Neural progenitor cell (in vitro differentiated cells): ENCODE data around the gene ARHGEF12. TPM values are rescaled to one million over a fixed set of nuclear protein-coding genes. Genes with fewer than 3 reads are reported as not detected.

Source experiments
- DNase-seq: peaks from one replicate; pipeline ENCODE4 v3.0.0-alpha.2; 2016; ENCODE audit warnings: low spot score
- H2AFZ ChIP-seq: fragments of 200-600 bp; sonication (generic); replicated peaks from 2 replicates; pipeline ENCODE4 v1.6.1; 2016; ENCODE audit warnings: antibody characterized with exemption
- H3F3A ChIP-seq: fragments of 200-600 bp; sonication (generic); 2 replicates; pipeline ENCODE4 v1.6.1; 2016; ENCODE audit warnings: antibody characterized with exemption, low read depth
- H3K27ac ChIP-seq: fragments of 200-600 bp; sonication (generic); 2 replicates; pipeline ENCODE4 v1.5.1; 2016; ENCODE audit warnings: mild to moderate bottlenecking
- H3K27me3 ChIP-seq: fragments of 200-600 bp; sonication (generic); 2 replicates; pipeline ENCODE4 v1.6.1; 2016; ENCODE audit warnings: mild to moderate bottlenecking, moderate library complexity
- H3K36me3 ChIP-seq: fragments of 200-600 bp; sonication (generic); 2 replicates; pipeline ENCODE4 v1.5.1; 2016
- H3K4me1 ChIP-seq: fragments of 200-600 bp; sonication (generic); 2 replicates; pipeline ENCODE4 v1.6.1; 2016; ENCODE audit warnings: mixed run types
- H3K4me2 ChIP-seq: fragments of 200-600 bp; sonication (generic); 2 replicates; pipeline ENCODE4 v1.6.1; 2016
- H3K4me3 ChIP-seq: fragments of 200-600 bp; sonication (generic); 2 replicates; pipeline ENCODE4 v1.5.1; 2016
- H3K79me2 ChIP-seq: fragments of 200-600 bp; sonication (generic); 2 replicates; pipeline ENCODE4 v1.6.1; 2016; ENCODE audit warnings: low read depth
- H3K9ac ChIP-seq: fragments of 200-600 bp; sonication (generic); 2 replicates; pipeline ENCODE4 v1.6.1; 2016
- H3K9me3 ChIP-seq: fragments of 200-600 bp; sonication (generic); 2 replicates; pipeline ENCODE4 v1.5.1; 2016; ENCODE audit warnings: low read depth
- H4K20me1 ChIP-seq: fragments of 200-600 bp; sonication (generic); 2 replicates; pipeline ENCODE4 v1.6.1; 2016; ENCODE audit warnings: low read depth
- H3K27ac Mint-ChIP-seq: 3 replicates; pipeline ENCODE4 v1.8.0; 2021; ENCODE audit warnings: mixed read lengths
- H3K27me3 Mint-ChIP-seq: 2 replicates; pipeline ENCODE4 v1.8.0; 2022; ENCODE audit warnings: low read depth, mild to moderate bottlenecking, inconsistent platforms, moderate library complexity, mixed read lengths; ENCODE audit not compliant: insufficient read depth
- H3K36me3 Mint-ChIP-seq: 3 replicates; pipeline ENCODE4 v1.8.0; 2021; ENCODE audit warnings: mixed read lengths
- H3K4me1 Mint-ChIP-seq: 3 replicates; pipeline ENCODE4 v1.8.0; 2021; ENCODE audit warnings: mixed read lengths
- H3K4me3 Mint-ChIP-seq: 3 replicates; pipeline ENCODE4 v1.8.0; 2021; ENCODE audit warnings: mild to moderate bottlenecking, moderate library complexity, mixed read lengths
- H3K9me3 Mint-ChIP-seq: 3 replicates; pipeline ENCODE4 v1.8.0; 2020; ENCODE audit warnings: mixed read lengths
- CTCF ChIP-seq: fragments of 200-600 bp; sonication (generic); IDR thresholded peaks from 2 replicates; pipeline ENCODE4 v1.5.1; 2017; ENCODE audit warnings: antibody characterized with exemption, mild to moderate bottlenecking
- EZH2 ChIP-seq: fragments of 200-600 bp; sonication (generic); IDR thresholded peaks from 2 replicates; pipeline ENCODE4 v1.6.1; 2017; ENCODE audit warnings: antibody characterized with exemption, mild to moderate bottlenecking, moderate library complexity
- EZH2phosphoT487 ChIP-seq: fragments of 200-600 bp; sonication (generic); IDR thresholded peaks from 2 replicates; pipeline ENCODE4 v1.6.1; 2017; ENCODE audit warnings: antibody characterized with exemption
- total RNA-seq: library from RNA; depleted of rRNA; stranded (reverse); fragments of >200 nt; gene quantifications from 2 replicates; pipeline ENCODE4 v1.2.3, GENCODE V29; 2015; ENCODE audit warnings: low replicate concordance

The ARHGEF12 gene
- total RNA-seq, 1 donor from 2014 or later, result 31.3 TPM

DNA sequence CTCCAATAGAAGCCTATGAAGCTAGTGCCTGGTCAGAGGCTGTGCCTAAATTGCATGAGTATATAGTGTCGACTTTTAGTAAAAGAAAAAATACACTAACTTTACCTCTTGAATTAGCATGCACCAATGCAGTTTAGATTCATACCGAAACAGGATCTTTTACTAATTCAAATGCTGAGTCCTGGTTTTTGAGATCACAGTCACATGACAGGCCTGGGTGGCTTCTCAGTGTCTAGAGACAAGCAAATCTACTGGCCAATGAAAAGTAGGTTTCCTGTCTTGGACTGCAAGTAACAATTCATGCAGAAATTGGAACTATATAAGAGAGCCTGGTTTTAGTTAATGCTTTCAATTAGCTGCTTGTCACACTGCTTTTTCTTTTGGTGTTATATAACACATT lies 7.2 kb downstream of the ARHGEF12 start:
- Mint-ChIP-seq H3K4me3 (no peak overlapping the region), H3K27me3 (no peaks in the 10 kb centered on the region), H3K27ac (no peak overlapping the region), H3K36me3 (peaks cover 10% of the 10 kb centered on the region), H3K9me3 (no peaks in the 10 kb centered on the region), H3K4me1 (peaks cover 29% of the 10 kb centered on the region)
- peaks cover 5% of the 10 kb centered on the region for H3F3A ChIP-seq
- H2AFZ ChIP-seq, result no peak overlapping the region
- TF ChIP-seq EZH2, result no peak
- H3K4me1 ChIP-seq, result peaks cover 19% of the 10 kb centered on the region
- no peak overlapping the region for H3K4me3 ChIP-seq
- no peaks in the 10 kb centered on the region for H3K9me3 ChIP-seq
- no peak overlapping the region for H3K27ac ChIP-seq
- peaks cover 36% of the 10 kb centered on the region for H4K20me1 ChIP-seq
- H3K27me3 ChIP-seq, result no peaks in the 10 kb centered on the region
- H3K79me2 ChIP-seq, result peaks cover 97% of the 10 kb centered on the region
- H3K36me3 ChIP-seq, result no peaks in the 10 kb centered on the region
- H3K9ac ChIP-seq, result no peak overlapping the region
- DNase-seq, result no peak
- no peak overlapping the region for H3K4me2 ChIP-seq

DNA sequence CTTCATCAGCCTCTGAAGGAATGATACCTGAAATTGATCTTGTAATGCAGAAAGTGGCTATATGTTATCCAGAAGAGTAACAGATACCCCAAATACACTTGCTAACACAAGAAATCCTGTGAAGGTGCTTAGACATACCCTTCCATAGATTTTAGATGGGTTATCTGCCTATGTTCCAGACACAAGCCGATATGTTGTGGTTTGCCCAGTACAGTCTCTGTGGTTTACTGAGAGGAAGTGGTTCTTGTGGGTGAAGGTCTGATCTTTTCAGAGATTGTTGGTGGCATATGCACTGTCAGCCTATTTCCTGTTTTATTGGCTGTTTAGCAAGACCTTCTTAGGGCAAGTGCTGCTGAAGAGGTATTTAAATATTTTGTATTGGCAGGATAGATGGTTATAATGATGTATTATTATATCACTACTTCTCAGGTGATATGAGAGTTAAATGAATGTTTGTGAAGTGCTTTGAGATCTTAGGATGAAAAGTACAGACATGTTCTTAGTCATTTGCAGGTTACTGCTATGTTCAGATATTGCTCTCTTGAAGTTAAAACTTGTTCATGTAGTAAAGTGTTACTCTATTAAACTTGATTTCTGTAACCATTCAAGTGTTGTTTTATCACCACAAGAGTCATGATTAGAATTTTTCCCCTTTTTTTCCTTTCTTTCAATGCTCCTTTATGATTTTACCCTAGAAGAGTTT lies 8.2 kb downstream of the ARHGEF12 start:
- no peak overlapping the region for H3K4me3 ChIP-seq
- peaks cover 9% of the 10 kb centered on the region for H3K4me1 ChIP-seq
- DNase-seq, result no peak
- Mint-ChIP-seq H3K4me3 (no peak overlapping the region), H3K36me3 (peaks cover 10% of the 10 kb centered on the region), H3K4me1 (peaks cover 21% of the 10 kb centered on the region), H3K27ac (no peak overlapping the region), H3K27me3 (no peaks in the 10 kb centered on the region), H3K9me3 (no peaks in the 10 kb centered on the region)
- H3K27me3 ChIP-seq, result no peaks in the 10 kb centered on the region
- H3K9ac ChIP-seq, result no peak overlapping the region
- H4K20me1 ChIP-seq, result peaks cover 26% of the 10 kb centered on the region
- H3K79me2 ChIP-seq, result peaks cover 97% of the 10 kb centered on the region
- H3K27ac ChIP-seq, result no peak overlapping the region
- no peaks in the 10 kb centered on the region for H3K9me3 ChIP-seq
- peaks cover 5% of the 10 kb centered on the region for H3F3A ChIP-seq
- no peak overlapping the region for H2AFZ ChIP-seq
- no peak overlapping the region for H3K4me2 ChIP-seq
- H3K36me3 ChIP-seq, result no peaks in the 10 kb centered on the region
- TF ChIP-seq EZH2phosphoT487, result no peak
- TF ChIP-seq EZH2, result no peak
- no peak for TF ChIP-seq CTCF

- Histone ChIP-seq H3K27me3 (no peaks in the 10 kb centered on the region), H3K27ac (no peak overlapping the region), H3K9ac (no peak overlapping the region), H2AFZ (no peak overlapping the region), H3F3A (peaks cover 5% of the 10 kb centered on the region), H3K4me3 (no peak overlapping the region), H3K4me1 (no peaks in the 10 kb centered on the region), H3K79me2 (peaks cover 95% of the 10 kb centered on the region), H3K4me2 (no peak overlapping the region), H3K36me3 (no peaks in the 10 kb centered on the region), H4K20me1 (peaks cover 10% of the 10 kb centered on the region), H3K9me3 (no peaks in the 10 kb centered on the region)
- peaks cover 12% of the 10 kb centered on the region for H3K36me3 Mint-ChIP-seq
- no peak for DNase-seq
- H3K27ac Mint-ChIP-seq, result no peak overlapping the region
- peaks cover 9% of the 10 kb centered on the region for H3K4me1 Mint-ChIP-seq
- H3K27me3 Mint-ChIP-seq, result no peaks in the 10 kb centered on the region
- H3K9me3 Mint-ChIP-seq, result peaks cover 4% of the 10 kb centered on the region
- no peak for TF ChIP-seq CTCF
- TF ChIP-seq EZH2phosphoT487, result no peak
- no peak for TF ChIP-seq EZH2
- no peak overlapping the region for H3K4me3 Mint-ChIP-seq
Observed at GRCh38 chr11:120346233-120346632, 10.0 kb downstream of the ARHGEF12 start.

DNA sequence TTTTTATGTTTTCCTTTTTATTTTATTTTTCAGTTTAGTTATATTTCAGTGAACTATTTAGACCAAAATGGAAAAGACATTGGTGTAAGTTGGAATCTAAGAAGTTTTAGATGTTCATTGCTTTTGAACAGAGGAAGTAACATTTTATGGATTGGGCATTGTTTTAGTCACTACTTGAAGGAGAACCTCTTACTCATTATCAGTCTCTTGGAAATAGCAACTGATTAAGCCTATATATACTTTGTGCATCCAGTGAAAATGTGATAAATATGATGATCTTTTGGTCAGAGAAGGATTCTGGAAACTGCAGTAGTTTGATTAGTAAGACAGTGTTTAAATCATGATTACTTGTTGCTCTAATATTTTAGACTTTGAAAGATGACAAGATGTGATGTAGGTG lies 14.4 kb downstream of the ARHGEF12 start:
- Histone ChIP-seq H3K4me2 (no peak overlapping the region), H3K27me3 (no peaks in the 10 kb centered on the region), H3K27ac (no peak overlapping the region), H3F3A (peaks cover 8% of the 10 kb centered on the region), H3K4me3 (no peak overlapping the region), H3K4me1 (peaks cover 2% of the 10 kb centered on the region), H3K9ac (no peak overlapping the region), H3K36me3 (no peaks in the 10 kb centered on the region), H4K20me1 (peaks cover 2% of the 10 kb centered on the region), H2AFZ (no peak overlapping the region), H3K9me3 (no peaks in the 10 kb centered on the region), H3K79me2 (peaks cover 93% of the 10 kb centered on the region)
- DNase-seq, result no peak
- no peak overlapping the region for H3K4me3 Mint-ChIP-seq
- H3K27ac Mint-ChIP-seq, result no peak overlapping the region
- peaks cover 16% of the 10 kb centered on the region for H3K36me3 Mint-ChIP-seq
- no peaks in the 10 kb centered on the region for H3K27me3 Mint-ChIP-seq
- peaks cover 9% of the 10 kb centered on the region for H3K9me3 Mint-ChIP-seq
- TF ChIP-seq EZH2phosphoT487, result no peak
- TF ChIP-seq CTCF, result no peak
- TF ChIP-seq EZH2, result no peak
- peaks cover 15% of the 10 kb centered on the region for H3K4me1 Mint-ChIP-seq
